OCI-LY7 (cell line): ENCODE results near the gene ARHGAP26. TPM values are rescaled to one million over a fixed set of nuclear protein-coding genes. Genes with fewer than 3 reads are reported as not detected.

Source experiments
- BruUV-seq: library from RNA; stranded (reverse); fragments of 400-500 nt; replicated peaks from 2 replicates; lab custom pipeline; 2021; lab: Mats Ljungman, UMichigan
- CTCF ChIA-PET: fragments of 300-600 bp; sonication (Branson Sonifier 250); formaldehyde crosslinking; loops from one replicate; lab custom pipeline; 2022; ENCODE audit warnings: antibody characterized with exemption; ENCODE audit not compliant: unreplicated experiment; lab: Charles Lee
- POLR2A ChIA-PET: fragments of 300-600 bp; sonication (Branson Sonifier 250); formaldehyde crosslinking; loops from one replicate; lab custom pipeline; 2022; ENCODE audit warnings: antibody characterized with exemption; lab: Charles Lee
- DNase-seq: peaks from one replicate; pipeline ENCODE4 v3.0.0-alpha.2; 2015; ENCODE audit warnings: low spot score
- H2AFZ ChIP-seq: fragments of 200-600 bp; sonication (generic), shearing (Covaris generic); 2 replicates; pipeline ENCODE4 v1.6.1; 2014; ENCODE audit warnings: mild to moderate bottlenecking, antibody characterized with exemption, low read length, moderate library complexity
- H3K27ac ChIP-seq: fragments of 200-600 bp; sonication (generic); 2 replicates; pipeline ENCODE4 v1.5.1; 2014; ENCODE audit warnings: mixed run types, low read depth, mild to moderate bottlenecking, moderate library complexity, low read length, inconsistent platforms; ENCODE audit not compliant: poor library complexity, severe bottlenecking
- H3K36me3 ChIP-seq: fragments of 200-600 bp; sonication (generic); 2 replicates; pipeline ENCODE4 v1.6.1; 2014; ENCODE audit warnings: mild to moderate bottlenecking, antibody characterized with exemption, low read length, moderate library complexity, mixed read lengths; ENCODE audit not compliant: insufficient read depth
- H3K4me1 ChIP-seq: fragments of 200-600 bp; sonication (generic); 2 replicates; pipeline ENCODE4 v1.5.1; 2014; ENCODE audit warnings: mild to moderate bottlenecking, low read length; ENCODE audit not compliant: insufficient read depth, poor library complexity, severe bottlenecking
- H3K4me2 ChIP-seq: fragments of 200-600 bp; sonication (generic); 2 replicates; pipeline ENCODE4 v1.6.1; 2014; ENCODE audit warnings: mild to moderate bottlenecking, low read length
- H3K4me3 ChIP-seq: fragments of 200-600 bp; sonication (generic); 2 replicates; pipeline ENCODE4 v1.5.1; 2014; ENCODE audit warnings: mild to moderate bottlenecking, low read depth, low read length; ENCODE audit not compliant: poor library complexity, severe bottlenecking
- H3K79me2 ChIP-seq: fragments of 200-600 bp; sonication (generic); 2 replicates; pipeline ENCODE4 v1.6.1; 2016; ENCODE audit warnings: low read depth, mild to moderate bottlenecking, low read length, moderate library complexity, mixed read lengths; ENCODE audit not compliant: insufficient read depth
- H3K9me2 ChIP-seq: fragments of 200-600 bp; sonication (generic); 2 replicates; pipeline ENCODE4 v1.6.1; 2016; ENCODE audit warnings: mild to moderate bottlenecking, low read length, mixed read lengths; ENCODE audit not compliant: insufficient read depth
- H3K9me3 ChIP-seq: fragments of 200-600 bp; sonication (generic); 2 replicates; pipeline ENCODE4 v1.6.1; 2014; ENCODE audit warnings: mild to moderate bottlenecking, mixed run types, low read length, mixed read lengths
- H4K20me1 ChIP-seq: fragments of 200-600 bp; sonication (generic); 2 replicates; pipeline ENCODE4 v1.6.1; 2014; ENCODE audit warnings: mild to moderate bottlenecking, antibody characterized with exemption, low read length, moderate library complexity, mixed read lengths; ENCODE audit not compliant: insufficient read depth
- EZH2phosphoT487 ChIP-seq: fragments of 200-600 bp; sonication (generic); IDR thresholded peaks from 2 replicates; pipeline ENCODE4 v1.6.1; 2018; ENCODE audit warnings: low read depth, borderline replicate concordance, mild to moderate bottlenecking, mixed run types, antibody characterized with exemption, low read length, moderate library complexity, mixed read lengths
- intact Hi-C: fragments of 100-400 bp; cut with micrococcal nuclease; formaldehyde crosslinking; loops from one replicate; pipeline ENCODE4 v1.10.0; 2022; ENCODE audit not compliant: unreplicated experiment
- total RNA-seq, 2 experiments: library from RNA; depleted of rRNA in 1 of 2; stranded (reverse); fragments of >200 nt in 1 of 2; shearing (Covaris generic) in 1 of 2; gene quantifications; 2 replicates each; pipeline ENCODE4 v1.2.3, GENCODE V29; 2014 to 2022
- TF ChIP-seq, protein P1 (sequence below): fragments of 200-600 bp; sonication (generic); conservative IDR thresholded peaks from 2 replicates; pipeline ENCODE4 v1.5.1; 2014; ENCODE audit warnings: mild to moderate bottlenecking, antibody characterized with exemption, low read length, moderate library complexity, mixed read lengths

Gene ARHGAP26
- total RNA-seq, 2 experiments from 2014 or later, result 7.0 to 19.1 TPM

GRCh38 chr5:142777099-142777498 lies 6.9 kb downstream of the ARHGAP26 start:
- no peaks in the 10 kb centered on the region for H3K36me3 ChIP-seq
- H3K79me2 ChIP-seq, result no peaks in the 10 kb centered on the region
- H3K4me2 ChIP-seq, result no peak overlapping the region
- CTCF ChIA-PET, result no interaction called here
- 0 out of 2 replicates have a peak, but pooled peaks cover 5% of the 10 kb centered on the region for H4K20me1 ChIP-seq
- no peak overlapping the region for H3K27ac ChIP-seq
- no peak for DNase-seq
- no peaks in the 10 kb centered on the region for H3K9me3 ChIP-seq
- H3K4me1 ChIP-seq, result no peaks in the 10 kb centered on the region
- intact Hi-C loops, result no loop called here
- H3K4me3 ChIP-seq, result no peak overlapping the region
- BruUV-seq, result no TSS peak
- H3K9me2 ChIP-seq, result no peaks in the 10 kb centered on the region
- no peak overlapping the region for H2AFZ ChIP-seq
- TF ChIP-seq, protein P1, sequence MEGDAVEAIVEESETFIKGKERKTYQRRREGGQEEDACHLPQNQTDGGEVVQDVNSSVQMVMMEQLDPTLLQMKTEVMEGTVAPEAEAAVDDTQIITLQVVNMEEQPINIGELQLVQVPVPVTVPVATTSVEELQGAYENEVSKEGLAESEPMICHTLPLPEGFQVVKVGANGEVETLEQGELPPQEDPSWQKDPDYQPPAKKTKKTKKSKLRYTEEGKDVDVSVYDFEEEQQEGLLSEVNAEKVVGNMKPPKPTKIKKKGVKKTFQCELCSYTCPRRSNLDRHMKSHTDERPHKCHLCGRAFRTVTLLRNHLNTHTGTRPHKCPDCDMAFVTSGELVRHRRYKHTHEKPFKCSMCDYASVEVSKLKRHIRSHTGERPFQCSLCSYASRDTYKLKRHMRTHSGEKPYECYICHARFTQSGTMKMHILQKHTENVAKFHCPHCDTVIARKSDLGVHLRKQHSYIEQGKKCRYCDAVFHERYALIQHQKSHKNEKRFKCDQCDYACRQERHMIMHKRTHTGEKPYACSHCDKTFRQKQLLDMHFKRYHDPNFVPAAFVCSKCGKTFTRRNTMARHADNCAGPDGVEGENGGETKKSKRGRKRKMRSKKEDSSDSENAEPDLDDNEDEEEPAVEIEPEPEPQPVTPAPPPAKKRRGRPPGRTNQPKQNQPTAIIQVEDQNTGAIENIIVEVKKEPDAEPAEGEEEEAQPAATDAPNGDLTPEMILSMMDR, result no peak
- TF ChIP-seq EZH2phosphoT487, result no peak
- POLR2A ChIA-PET, result interaction anchor here (1.3 kb wide), 1 partner anchor 10 kb away, joined by 4 read pairs; no protein-coding TSS in a partner anchor

GRCh38 chr5:142777850-142778249 lies 7.7 kb downstream of the ARHGAP26 start:
- H3K79me2 ChIP-seq, result no peaks in the 10 kb centered on the region

More at GRCh38 chr5:142777850-142778249, 7.7 kb downstream of the ARHGAP26 start:
- Histone ChIP-seq H3K4me1 (no peaks in the 10 kb centered on the region), H3K9me2 (no peaks in the 10 kb centered on the region), H4K20me1 (0 out of 2 replicates have a peak, but pooled peaks cover 5% of the 10 kb centered on the region), H3K9me3 (no peaks in the 10 kb centered on the region), H3K27ac (no peak overlapping the region), H3K4me2 (no peak overlapping the region), H3K4me3 (no peak overlapping the region), H3K36me3 (no peaks in the 10 kb centered on the region), H2AFZ (no peak overlapping the region)
- CTCF ChIA-PET, result no interaction called here
- no peak for TF ChIP-seq EZH2phosphoT487
- TF ChIP-seq, protein P1, result no peak
- DNase-seq, result no peak
- POLR2A ChIA-PET, result no interaction called here
- BruUV-seq, result no TSS peak
- intact Hi-C loops, result no loop called here
